Neural cell (in vitro differentiated cells): ENCODE measurements around the gene IP6K2. TPM values are rescaled to one million over a fixed set of nuclear protein-coding genes. Genes with fewer than 3 reads are reported as not detected.
"Not testable (repeated sequence)": the region's sequence is repeated elsewhere in the genome, so short reads cannot be mapped to it uniquely, and the experiment has no call there.

ENCODE experiments used
- H2AFZ ChIP-seq: fragments of 200-600, 300-800 bp; sonication (generic), shearing (Covaris generic); 2 replicates; pipeline ENCODE4 v1.6.0; 2014; ENCODE audit warnings: low read depth, mild to moderate bottlenecking, antibody characterized with exemption, low read length, moderate library complexity
- H3F3A ChIP-seq: fragments of 200-600 bp; shearing (Covaris generic); 2 replicates; pipeline ENCODE4 v1.6.1; 2016; ENCODE audit warnings: mild to moderate bottlenecking, moderate library complexity, mixed read lengths, antibody characterized with exemption, low read length; ENCODE audit not compliant: insufficient read depth, poor library complexity, severe bottlenecking
- H3K27ac ChIP-seq: fragments of 200-600, 300-800 bp; sonication (generic), shearing (Covaris generic); 2 replicates; pipeline ENCODE4 v1.5.1; 2014; ENCODE audit warnings: mild to moderate bottlenecking, low read length, moderate library complexity
- H3K27me3 ChIP-seq: fragments of 300-800, 200-600 bp; sonication (generic), shearing (Covaris generic); 2 replicates; pipeline ENCODE4 v1.6.0; 2014; ENCODE audit warnings: mild to moderate bottlenecking, low read depth, low read length, moderate library complexity; ENCODE audit not compliant: insufficient read depth
- H3K36me3 ChIP-seq: fragments of 300-800, 200-600 bp; sonication (generic), shearing (Covaris generic); 2 replicates; pipeline ENCODE4 v1.5.1; 2014; ENCODE audit warnings: mild to moderate bottlenecking, antibody characterized with exemption, low read length, moderate library complexity; ENCODE audit not compliant: insufficient read depth
- H3K4me2 ChIP-seq: fragments of 300-800, 200-600 bp; sonication (generic), shearing (Covaris generic); 2 replicates; pipeline ENCODE4 v1.6.0; 2014; ENCODE audit warnings: mild to moderate bottlenecking, low read length
- H3K4me3 ChIP-seq: fragments of 300-800, 200-600 bp; sonication (generic), shearing (Covaris generic); 2 replicates; pipeline ENCODE4 v1.5.1; 2014; ENCODE audit warnings: mild to moderate bottlenecking, low read length, moderate library complexity
- H3K79me2 ChIP-seq: fragments of 200-600 bp; shearing (Covaris generic); replicated peaks from 2 replicates; pipeline ENCODE4 v1.6.0; 2014; ENCODE audit warnings: mild to moderate bottlenecking, low read length, moderate library complexity; ENCODE audit not compliant: insufficient read depth
- H3K9ac ChIP-seq: fragments of 300-800, 200-600 bp; sonication (generic), shearing (Covaris generic); 2 replicates; pipeline ENCODE4 v1.6.1; 2016; ENCODE audit warnings: mild to moderate bottlenecking, low read length, mixed read lengths
- H3K9me2 ChIP-seq: fragments of 200-600 bp; shearing (Covaris generic); 2 replicates; pipeline ENCODE4 v1.6.1; 2016; ENCODE audit warnings: mild to moderate bottlenecking, low read length, mixed read lengths; ENCODE audit not compliant: insufficient read depth
- H3K9me3 ChIP-seq: fragments of 200-600, 300-800 bp; sonication (generic), shearing (Covaris generic); 2 replicates; pipeline ENCODE4 v1.6.1; 2016; ENCODE audit warnings: mild to moderate bottlenecking, mixed run types, low read length, moderate library complexity, mixed read lengths
- H4K20me1 ChIP-seq: fragments of 200-600 bp; shearing (Covaris generic); 2 replicates; pipeline ENCODE4 v1.6.1; 2016; ENCODE audit warnings: mild to moderate bottlenecking, mixed run types; ENCODE audit not compliant: insufficient read depth
- EP300 ChIP-seq: fragments of 450-650 bp; conservative IDR thresholded peaks from 2 replicates; pipeline ENCODE4 v1.6.1; 2014; ENCODE audit warnings: antibody characterized with exemption, mild to moderate bottlenecking, moderate library complexity; ENCODE audit not compliant: poor library complexity, severe bottlenecking
- EZH2 ChIP-seq: fragments of 200-600, 300-800 bp; shearing (Covaris generic), sonication (generic); IDR thresholded peaks from 2 replicates; pipeline ENCODE4 v1.6.1; 2014; ENCODE audit warnings: antibody characterized with exemption, low read length, borderline replicate concordance, mild to moderate bottlenecking; ENCODE audit not compliant: insufficient read depth, poor library complexity, severe bottlenecking
- MXI1 ChIP-seq: fragments of 450-650 bp; conservative IDR thresholded peaks from 2 replicates; pipeline ENCODE4 v1.6.1; 2014; ENCODE audit warnings: antibody characterized with exemption, mild to moderate bottlenecking; ENCODE audit not compliant: poor library complexity, severe bottlenecking
- POLR2AphosphoS5 ChIP-seq: IDR thresholded peaks from 2 replicates; pipeline ENCODE4 v1.6.1; 2012
- RAD21 ChIP-seq: fragments of 450-650 bp; conservative IDR thresholded peaks from 2 replicates; pipeline ENCODE4 v1.6.1; 2014; ENCODE audit warnings: antibody characterized with exemption, mild to moderate bottlenecking, moderate library complexity
- REST ChIP-seq: IDR thresholded peaks from 2 replicates; pipeline ENCODE4 v1.6.1; 2012; ENCODE audit warnings: borderline replicate concordance
- SMC3 ChIP-seq: fragments of 450-650 bp; conservative IDR thresholded peaks from 2 replicates; pipeline ENCODE4 v1.6.1; 2014; ENCODE audit warnings: antibody characterized with exemption, mild to moderate bottlenecking, moderate library complexity; ENCODE audit not compliant: poor library complexity
- TAF1 ChIP-seq: IDR thresholded peaks from 2 replicates; pipeline ENCODE4 v1.6.1; 2012; ENCODE audit warnings: low read depth
- polyA plus RNA-seq: library from polyadenylated mRNA; depleted of rRNA; stranded (reverse); fragments of >200 nt; gene quantifications from 2 replicates; pipeline ENCODE4 v1.2.3, GENCODE V29; 2014
- TF ChIP-seq, protein P1 (sequence below): fragments of 450-650 bp; IDR thresholded peaks from 2 replicates; pipeline ENCODE4 v1.5.1; 2014; ENCODE audit warnings: antibody characterized with exemption, mild to moderate bottlenecking, moderate library complexity; ENCODE audit not compliant: poor library complexity, severe bottlenecking

Gene IP6K2
- polyA plus RNA-seq, 1 donor from 2014 or later: 480 TPM

- H3K4me3 ChIP-seq: no peak overlapping the region
- no peak overlapping the region for H3K4me2 ChIP-seq
Measured at GRCh38 chr3:48723725-48724124, 6.7 kb upstream of the IP6K2 start.

GRCh38 chr3:48723293-48723692 lies 6.3 kb upstream of the IP6K2 start:
- not testable (repeated sequence) for H3K4me3 ChIP-seq, H3K27me3 ChIP-seq, H3K9me2 ChIP-seq, H3K27ac ChIP-seq, H2AFZ ChIP-seq, H3K36me3 ChIP-seq, H4K20me1 ChIP-seq, H3K79me2 ChIP-seq, H3K4me2 ChIP-seq, H3K9ac ChIP-seq, H3K9me3 ChIP-seq, H3F3A ChIP-seq

More at GRCh38 chr3:48723725-48724124, 6.7 kb upstream of the IP6K2 start:
- no peaks in the 10 kb centered on the region for H3K9me2 ChIP-seq
- H3K9ac ChIP-seq: no peak overlapping the region
- no peaks in the 10 kb centered on the region for H4K20me1 ChIP-seq
- TF ChIP-seq POLR2AphosphoS5 (no peak), TAF1 (no peak), EP300 (no peak), MXI1 (no peak), EZH2 (no peak), REST (no peak), SMC3 (no peak), RAD21 (no peak)
- TF ChIP-seq, protein P1, sequence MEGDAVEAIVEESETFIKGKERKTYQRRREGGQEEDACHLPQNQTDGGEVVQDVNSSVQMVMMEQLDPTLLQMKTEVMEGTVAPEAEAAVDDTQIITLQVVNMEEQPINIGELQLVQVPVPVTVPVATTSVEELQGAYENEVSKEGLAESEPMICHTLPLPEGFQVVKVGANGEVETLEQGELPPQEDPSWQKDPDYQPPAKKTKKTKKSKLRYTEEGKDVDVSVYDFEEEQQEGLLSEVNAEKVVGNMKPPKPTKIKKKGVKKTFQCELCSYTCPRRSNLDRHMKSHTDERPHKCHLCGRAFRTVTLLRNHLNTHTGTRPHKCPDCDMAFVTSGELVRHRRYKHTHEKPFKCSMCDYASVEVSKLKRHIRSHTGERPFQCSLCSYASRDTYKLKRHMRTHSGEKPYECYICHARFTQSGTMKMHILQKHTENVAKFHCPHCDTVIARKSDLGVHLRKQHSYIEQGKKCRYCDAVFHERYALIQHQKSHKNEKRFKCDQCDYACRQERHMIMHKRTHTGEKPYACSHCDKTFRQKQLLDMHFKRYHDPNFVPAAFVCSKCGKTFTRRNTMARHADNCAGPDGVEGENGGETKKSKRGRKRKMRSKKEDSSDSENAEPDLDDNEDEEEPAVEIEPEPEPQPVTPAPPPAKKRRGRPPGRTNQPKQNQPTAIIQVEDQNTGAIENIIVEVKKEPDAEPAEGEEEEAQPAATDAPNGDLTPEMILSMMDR: no peak
- no peaks in the 10 kb centered on the region for H3K79me2 ChIP-seq
- no peak overlapping the region for H2AFZ ChIP-seq
- no peaks in the 10 kb centered on the region for H3K36me3 ChIP-seq
- H3K9me3 ChIP-seq: no peaks in the 10 kb centered on the region
- H3K27ac ChIP-seq: no peak overlapping the region
- H3K27me3 ChIP-seq: no peaks in the 10 kb centered on the region
- H3F3A ChIP-seq: no peaks in the 10 kb centered on the region

DNA sequence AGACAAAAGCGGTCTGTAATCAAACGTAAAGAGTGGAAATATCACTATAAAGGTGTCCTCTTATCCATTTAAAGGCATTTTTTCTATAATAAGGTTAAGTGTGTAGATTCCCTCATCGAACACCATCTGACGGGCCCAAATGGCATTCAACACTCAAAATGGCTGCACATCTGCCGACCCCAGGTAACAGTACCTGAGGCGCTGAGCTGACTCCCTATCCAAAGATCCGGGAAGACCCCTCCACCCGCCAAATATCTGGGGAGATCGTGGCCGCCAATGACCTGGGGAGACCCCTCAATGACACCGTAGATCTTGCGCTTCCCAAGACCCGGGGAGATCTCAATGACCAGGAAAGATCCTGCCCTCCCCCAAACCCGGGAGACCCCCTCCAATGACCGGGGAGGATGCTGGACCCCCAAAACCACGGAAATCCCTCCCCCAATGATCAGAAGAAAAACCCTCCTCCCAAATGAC lies 476 bp downstream of the IP6K2 start:
- Histone ChIP-seq H3K4me3 (peak overlapping the region; percentile 84), H3K9ac (peak overlapping the region; percentile 100), H3K79me2 (peaks cover 53% of the 10 kb centered on the region), H3K27me3 (no peaks in the 10 kb centered on the region), H2AFZ (peak overlapping the region; percentile 10), H3K27ac (peak overlapping the region; percentile 100), H3K9me3 (no peaks in the 10 kb centered on the region), H3K9me2 (no peaks in the 10 kb centered on the region), H4K20me1 (peaks cover 16% of the 10 kb centered on the region), H3K36me3 (no peaks in the 10 kb centered on the region), H3K4me2 (peak overlapping the region; percentile 95), H3F3A (no peaks in the 10 kb centered on the region)
- TF ChIP-seq MXI1: no peak
- TF ChIP-seq RAD21: no peak
- peak; percentile 79 for TF ChIP-seq TAF1
